GM19467 (cell line): ENCODE measurements around the gene MYO7A.

Experiments
- ATAC-seq: cut with Tn5 transposase; IDR thresholded peaks from one replicate; pipeline ENCODE4 v1.9.1; 2021; ENCODE audit warnings: mild to moderate bottlenecking, moderate library complexity; ENCODE audit not compliant: unreplicated experiment

MYO7A gene

DNA sequence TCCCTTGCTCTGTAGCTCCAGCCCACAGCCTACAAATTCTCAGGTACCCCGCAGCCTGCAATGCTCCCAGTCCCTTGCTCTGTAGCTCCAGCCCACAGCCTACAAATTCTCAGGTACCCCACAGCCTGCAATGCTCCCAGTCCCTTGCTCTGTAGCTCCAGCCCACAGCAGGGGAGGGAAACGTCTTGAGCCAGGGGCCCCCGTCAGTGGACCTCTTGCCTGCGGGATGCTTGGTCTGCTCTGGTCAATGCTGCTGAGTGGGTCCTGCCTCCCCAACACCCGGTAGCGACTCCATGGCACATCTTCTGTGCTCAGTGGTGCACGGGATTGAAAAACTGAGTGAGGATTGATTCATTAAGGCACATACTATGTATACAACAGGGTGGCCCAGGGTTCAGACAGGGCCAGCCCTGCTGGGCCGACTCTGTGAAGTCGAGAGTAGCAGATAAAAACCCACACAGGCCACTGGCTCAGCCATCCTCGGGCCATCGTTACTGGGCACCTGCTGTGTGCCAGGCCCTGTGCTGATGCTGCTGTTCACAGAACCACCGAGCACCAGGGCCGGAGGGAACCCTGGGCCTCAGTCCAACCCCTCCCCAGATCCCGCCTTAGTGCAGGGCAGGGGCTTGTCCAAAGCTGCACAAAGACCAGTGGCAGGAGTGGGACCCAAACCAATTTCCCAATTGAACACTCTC, 69.7 kb downstream of the MYO7A start:
- ATAC-seq: no peak

DNA sequence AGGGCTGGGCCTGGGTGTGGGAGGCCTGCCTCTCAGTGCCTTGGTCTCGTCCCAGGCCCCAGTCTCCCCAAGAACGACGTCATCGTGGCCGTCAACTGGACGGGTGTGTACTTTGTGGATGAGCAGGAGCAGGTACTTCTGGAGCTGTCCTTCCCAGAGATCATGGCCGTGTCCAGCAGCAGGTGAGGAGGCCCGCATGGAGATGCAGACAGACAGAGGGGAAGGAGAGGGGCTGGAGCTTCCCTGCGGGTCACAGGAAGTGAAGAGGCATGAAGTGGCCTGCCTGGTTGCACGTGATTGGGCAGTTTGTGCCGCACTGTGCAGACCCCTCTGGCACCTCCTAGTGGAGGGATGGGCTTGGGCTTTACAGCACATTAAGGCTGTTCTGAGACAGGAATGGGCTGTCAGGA, 70.4 kb downstream of the MYO7A start:
- ATAC-seq: no peak

DNA sequence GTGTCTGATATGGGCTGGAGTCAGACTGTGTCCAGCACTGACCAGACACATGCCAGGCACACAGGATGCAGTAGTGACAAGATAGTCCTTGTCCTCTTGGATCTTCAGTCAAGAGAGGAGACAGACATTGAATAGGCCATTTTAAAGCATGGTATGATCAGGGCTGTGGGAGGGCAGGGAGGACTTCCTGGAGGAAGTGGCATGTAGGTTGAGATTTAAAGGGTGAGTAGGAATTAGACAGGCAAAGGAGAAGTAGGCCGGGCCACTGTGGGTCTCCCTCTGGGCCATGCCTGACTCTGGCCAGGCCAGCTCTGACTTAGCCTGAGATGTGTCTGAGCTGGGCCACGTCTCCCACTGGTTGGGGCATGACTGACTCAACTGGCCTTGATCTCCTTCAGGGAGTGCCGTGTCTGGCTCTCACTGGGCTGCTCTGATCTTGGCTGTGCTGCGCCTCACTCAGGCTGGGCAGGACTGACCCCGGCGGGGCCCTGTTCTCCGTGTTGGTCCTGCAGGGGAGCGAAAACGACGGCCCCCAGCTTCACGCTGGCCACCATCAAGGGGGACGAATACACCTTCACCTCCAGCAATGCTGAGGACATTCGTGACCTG, 71.2 kb downstream of the MYO7A start:
- no peak for ATAC-seq

DNA sequence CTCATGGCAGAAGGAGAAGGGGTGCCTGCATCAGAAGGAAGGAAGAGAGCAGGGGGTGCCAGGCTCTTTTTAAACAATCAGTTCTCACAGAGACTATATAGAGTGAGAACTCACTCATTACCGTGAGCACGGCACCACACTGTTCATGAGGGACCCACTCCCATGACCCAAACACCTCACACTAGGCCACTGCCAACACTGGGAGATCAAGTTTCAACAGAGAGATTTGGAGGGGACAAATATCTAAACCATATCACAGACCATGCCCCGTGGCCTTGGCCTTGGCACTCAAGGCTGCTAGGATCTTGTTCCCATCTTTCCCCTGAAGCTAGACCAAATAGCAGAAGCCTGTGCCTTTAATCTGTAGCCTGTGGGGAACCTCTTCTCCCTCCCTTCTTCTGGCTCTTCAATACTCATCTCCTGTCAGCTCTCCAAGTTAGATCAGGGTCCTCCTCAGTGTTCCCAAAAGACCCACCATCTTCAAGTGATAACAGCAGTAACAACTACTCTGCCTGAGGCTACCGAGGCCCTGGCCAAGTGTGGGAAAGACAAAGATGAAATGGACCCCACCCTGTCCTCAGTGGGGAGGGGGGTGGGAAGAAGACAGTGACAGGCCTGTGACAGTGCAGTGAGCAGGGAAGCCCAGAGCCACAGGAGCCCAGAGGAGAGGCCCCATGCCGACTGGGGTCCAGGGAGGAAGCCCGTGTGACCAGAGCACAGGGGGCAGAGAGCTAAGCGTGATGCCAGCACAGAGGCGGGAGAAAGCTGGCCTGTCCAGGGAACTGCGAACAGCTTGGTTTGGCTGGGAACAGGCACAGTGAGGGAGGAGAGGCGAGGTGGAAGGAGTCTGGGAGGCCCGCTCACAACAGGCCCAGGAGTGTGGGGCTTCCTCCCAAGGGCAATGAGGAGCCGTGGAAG, 72.6 kb downstream of the MYO7A start:
- no peak for ATAC-seq

DNA sequence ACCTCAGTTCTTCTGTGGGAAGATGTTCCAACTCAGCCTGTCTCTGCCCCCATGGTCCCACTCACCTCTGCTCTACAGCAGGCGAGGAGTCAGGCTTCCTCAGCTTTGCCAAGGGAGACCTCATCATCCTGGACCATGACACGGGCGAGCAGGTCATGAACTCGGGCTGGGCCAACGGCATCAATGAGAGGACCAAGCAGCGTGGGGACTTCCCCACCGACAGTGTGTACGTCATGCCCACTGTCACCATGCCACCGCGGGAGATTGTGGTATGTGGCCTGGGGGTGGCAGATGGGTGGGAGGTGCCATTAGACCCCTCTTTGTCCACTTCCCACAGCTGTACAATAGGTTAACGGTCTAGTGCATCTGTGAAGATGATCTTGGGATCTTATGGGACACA, 73.3 kb downstream of the MYO7A start:
- ATAC-seq: no peak

DNA sequence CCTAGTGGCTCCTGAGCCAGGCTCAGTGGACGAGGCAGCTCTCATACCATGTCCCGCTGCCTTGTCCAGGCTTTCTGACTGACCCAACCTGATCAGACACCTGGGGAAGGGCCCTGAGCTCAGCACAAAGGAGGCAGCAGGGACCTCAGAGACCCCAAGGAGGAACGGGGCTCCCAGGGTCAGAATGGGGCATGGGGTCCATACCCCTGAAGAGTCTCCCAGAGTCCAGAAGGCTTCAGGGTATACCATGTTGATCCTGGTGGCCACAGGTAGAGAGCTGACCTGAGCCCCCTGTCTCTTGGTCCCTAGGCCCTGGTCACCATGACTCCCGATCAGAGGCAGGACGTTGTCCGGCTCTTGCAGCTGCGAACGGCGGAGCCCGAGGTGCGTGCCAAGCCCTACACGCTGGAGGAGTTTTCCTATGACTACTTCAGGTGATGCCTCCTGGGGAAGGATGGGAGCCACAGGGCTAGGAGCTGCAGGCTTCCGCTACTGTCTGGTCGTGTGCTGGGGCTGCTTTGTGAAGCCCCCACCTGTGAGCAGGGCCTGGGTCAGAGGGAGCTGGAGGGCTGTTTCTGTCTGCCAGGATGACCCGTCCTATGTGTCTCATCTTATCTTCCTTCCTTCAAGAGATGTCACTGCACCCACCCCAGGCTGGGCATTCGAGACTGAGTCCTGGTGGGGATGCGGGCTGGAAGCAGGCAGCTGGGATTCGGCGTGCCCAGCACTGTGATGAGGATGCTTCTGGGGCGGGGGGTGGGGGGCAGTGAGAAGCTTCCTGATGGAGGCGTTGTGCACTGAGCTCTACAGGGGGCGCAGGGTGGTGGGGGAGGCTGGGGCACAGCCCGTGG, 74.2 kb downstream of the MYO7A start:
- no peak for ATAC-seq

DNA sequence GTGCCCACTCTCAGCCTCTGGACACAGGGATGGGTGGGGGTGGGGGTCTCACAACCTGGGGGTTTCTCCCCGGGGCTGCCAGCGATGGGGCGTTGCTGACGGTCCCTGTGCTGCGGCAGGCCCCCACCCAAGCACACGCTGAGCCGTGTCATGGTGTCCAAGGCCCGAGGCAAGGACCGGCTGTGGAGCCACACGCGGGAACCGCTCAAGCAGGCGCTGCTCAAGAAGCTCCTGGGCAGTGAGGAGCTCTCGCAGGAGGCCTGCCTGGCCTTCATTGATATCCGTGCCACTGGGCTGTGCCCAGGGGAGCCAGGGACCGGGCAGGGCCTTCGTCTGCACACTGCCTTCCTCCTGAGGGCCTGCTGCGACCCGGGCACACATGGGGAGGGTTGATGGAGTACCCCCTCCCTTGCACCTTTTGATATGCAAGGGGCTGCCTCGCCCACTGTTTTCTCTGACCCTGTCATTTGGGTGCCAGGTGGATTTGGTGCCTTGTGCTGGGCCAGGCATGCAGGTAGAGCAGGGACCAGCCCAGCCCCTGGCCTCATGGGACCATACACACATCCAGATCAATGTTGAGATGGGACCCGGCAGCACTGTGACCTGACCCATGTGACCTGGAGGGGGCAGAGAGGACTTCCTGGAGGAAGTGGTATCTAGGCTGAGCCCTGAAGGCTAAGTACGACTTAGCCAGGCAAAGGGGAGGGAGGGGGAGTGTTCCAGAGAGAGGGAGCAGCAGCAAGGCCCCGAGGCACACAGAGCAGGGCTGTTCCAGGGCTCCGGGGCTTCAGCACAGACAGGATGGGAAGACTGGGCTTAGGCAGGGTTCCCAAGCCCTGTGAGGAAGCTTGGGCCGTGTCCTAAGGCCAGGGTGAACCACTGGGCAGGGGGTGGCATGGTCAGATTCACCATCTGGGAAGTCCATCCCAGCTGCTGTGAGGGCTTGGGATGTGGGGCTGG, 75.2 kb downstream of the MYO7A start:
- no peak for ATAC-seq

DNA sequence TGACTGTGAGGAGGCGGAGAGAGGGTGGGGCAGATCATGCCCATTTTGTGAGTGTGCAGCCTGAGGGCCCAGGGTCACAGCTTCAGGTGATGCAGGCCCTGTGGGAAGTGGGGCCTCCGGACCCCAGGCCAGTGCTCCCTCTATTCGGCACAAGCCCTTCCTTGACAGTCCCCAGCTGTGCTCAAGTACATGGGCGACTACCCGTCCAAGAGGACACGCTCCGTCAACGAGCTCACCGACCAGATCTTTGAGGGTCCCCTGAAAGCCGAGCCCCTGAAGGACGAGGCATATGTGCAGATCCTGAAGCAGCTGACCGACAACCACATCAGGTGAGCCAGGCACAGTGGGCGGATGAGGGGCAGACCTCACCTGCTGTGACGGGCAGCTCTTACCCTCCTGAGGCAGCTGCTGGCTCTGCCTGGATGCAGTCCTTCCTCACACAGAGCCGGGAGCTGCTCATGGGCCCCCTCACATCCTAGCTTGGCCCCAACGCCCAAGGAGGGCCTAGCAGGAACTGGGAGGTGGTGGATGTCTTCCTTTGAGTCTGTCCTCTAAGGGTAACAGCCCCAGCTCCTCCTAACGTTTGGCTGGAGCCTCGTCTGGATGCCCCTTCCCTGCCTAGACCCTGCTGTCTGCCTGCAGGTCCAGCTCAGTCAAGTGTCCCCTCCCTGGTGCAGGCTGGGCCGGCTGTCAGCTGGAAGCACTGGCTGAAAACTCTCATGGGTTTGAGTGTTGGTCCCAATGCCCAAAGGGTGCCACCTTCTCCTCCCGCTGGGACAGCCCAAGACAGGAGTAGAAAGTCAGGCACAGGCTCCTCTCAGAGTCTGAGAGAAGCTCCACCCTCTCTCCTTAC, 76.1 kb downstream of the MYO7A start:
- no peak for ATAC-seq

DNA sequence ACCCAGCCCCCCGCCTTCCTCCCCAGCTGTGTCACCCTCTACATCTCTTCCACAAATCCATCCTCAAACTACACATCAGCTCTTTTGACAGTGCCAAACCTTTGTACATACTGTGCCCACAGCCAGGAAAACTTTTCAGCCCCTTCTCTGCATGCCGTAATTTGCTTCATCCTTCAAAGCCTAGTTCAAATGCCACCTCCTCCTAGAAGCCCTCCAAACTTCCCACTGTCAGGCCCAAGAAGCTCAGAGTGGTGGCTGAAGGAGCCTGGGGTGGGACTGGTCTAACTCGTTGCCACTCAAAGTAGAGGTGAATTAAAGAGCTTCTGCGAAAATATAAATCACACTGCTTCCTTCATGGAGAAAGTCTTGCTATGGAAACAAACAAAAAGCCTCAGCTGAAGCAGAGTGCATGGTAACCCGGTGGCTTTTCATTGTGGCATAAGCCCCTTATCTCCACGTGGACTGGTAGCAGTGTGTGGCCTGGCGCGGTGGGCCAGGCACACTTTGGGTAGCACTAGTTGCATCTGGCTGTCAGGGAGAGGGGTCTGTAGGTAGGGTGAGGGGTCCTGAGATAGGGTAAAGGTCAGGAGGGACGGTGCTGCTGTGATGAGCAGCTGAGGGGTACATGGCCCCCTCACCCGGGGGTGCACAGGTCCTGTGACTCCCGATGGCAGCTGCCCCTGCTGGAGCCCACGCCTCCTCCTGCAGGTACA, 76.9 kb downstream of the MYO7A start:
- ATAC-seq: no peak

DNA sequence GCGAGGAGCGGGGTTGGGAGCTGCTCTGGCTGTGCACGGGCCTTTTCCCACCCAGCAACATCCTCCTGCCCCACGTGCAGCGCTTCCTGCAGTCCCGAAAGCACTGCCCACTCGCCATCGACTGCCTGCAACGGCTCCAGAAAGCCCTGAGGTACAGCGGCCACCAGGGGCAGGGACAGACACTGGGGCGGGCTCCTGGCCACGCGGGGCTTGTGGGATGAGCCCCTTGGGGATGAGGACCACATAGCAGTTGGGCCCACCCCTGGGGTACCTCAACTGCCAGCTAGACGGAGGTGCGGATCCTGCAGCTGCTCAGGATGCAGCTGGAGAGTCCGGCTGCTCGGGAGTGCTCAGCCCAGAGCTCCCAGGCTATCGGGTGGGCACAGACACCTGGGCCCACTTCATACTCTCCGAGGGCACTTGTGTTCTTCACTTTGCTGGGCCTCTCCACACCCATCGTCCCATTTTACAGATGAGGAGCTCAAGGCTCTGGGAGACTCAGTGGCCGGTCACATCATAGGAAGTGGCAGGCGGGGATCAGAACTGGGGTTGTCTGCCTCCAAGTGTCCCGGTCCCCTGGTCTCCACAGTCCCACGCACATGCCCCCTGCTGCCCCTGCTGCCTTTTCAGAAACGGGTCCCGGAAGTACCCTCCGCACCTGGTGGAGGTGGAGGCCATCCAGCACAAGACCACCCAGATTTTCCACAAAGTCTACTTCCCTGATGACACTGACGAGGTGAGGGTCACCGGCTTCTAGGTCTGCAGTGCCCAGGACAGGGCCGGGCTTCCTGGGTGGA, 77.6 kb downstream of the MYO7A start:
- no peak for ATAC-seq

DNA sequence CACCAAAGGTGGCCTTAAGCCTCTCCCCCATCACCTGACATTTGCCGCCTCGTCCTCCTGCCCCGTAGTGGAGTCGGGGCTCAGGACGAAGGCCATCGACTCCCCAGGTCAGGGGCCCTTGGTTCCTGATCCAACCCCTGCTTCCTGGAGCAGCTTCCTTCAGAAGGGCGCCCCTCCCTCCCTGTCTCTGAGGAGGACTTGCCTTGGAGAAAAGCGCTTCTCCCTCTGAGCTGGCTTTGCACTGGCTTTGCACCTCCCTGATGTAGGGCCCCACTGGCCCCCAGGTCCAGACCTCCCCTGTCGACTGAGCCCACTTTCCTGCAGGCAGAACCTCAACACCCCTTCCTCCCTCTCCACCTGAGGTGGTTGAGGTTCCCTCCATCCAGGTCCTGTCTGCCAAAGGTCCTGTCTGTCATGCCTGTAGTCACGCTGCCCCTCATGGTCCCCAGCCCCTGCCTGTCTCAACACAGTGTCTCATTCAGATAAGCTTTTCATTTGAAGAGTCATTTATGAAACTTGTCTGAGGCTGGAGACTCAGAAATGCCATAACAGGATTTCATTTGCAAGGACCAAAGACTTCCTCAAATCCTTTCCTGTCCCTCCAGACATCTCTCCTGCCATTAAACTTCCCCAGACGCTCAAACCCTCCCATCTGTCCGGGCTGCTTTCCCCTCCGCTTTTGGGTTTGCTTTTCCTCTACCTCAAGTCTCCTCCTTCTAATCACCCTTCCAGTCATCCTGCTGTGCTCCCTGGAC, 78.4 kb downstream of the MYO7A start:
- ATAC-seq: no peak

DNA sequence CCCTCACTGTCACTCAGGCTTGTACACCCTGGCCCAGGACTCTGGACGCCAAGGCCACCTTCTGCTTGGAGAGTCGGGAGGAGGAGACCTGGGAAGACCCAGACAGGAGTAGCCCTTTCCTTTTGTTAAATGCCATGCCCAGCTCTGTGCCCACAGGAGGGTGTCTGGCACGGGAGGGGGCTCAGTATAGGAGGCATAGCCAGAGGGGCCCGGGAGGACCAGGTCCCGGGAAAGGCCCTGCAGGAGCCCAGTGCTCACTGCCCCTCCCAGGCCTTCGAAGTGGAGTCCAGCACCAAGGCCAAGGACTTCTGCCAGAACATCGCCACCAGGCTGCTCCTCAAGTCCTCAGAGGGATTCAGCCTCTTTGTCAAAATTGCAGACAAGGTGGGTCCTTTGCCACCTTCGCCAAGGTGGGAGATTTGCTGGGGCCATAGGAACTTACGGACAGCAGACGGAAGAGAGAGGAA, 79.0 kb downstream of the MYO7A start:
- ATAC-seq: no peak

DNA sequence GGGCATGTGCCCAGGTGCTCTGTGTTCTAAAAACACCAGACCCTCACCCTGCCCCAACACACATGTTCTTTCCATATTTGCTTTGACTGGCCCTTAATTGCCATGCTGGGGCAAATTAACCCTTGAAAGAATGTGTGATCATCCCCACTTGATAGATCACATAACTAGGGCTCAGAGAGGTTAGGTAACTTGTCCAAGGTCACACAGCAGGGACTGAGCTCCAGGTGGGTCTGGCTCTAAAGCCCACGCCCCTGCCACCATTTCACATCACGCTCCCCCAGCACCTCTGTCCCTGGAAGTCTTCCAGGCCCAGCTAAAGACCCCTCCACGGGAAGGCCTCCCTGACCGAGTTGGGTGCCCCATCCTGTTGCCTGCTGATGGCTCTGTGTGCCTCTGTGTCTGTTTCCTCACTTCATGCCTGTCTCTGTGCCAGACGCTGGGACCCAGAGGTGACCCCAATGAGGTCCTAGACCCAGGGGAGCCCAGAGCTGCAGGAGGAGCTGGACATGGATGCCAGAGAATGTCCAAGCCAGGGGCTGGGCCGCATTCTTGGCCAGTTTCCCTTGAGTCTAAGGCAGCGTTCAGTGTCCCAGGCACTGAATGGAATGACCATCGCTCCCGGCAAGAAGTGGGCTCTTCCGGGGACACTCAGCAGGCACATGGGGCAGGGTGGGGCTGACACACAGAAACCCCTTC, 79.7 kb downstream of the MYO7A start:
- ATAC-seq: no peak

DNA sequence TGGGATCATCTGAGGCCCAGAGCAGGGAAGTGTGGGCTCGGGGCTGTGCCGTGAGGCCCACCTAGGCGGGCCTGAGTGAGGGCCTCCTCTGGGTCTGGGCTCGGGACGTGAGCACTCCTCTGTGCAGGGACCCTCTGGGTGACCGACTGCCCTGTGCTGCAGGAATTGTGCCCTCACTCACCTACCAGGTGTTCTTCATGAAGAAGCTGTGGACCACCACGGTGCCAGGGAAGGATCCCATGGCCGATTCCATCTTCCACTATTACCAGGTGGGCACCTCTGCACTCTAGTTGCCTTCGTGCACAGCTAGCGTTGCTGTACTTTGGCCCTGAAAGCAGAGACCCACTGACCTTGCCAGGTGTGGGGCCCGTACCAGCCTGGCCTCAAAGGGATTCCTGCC, 80.5 kb downstream of the MYO7A start:
- no peak for ATAC-seq

DNA sequence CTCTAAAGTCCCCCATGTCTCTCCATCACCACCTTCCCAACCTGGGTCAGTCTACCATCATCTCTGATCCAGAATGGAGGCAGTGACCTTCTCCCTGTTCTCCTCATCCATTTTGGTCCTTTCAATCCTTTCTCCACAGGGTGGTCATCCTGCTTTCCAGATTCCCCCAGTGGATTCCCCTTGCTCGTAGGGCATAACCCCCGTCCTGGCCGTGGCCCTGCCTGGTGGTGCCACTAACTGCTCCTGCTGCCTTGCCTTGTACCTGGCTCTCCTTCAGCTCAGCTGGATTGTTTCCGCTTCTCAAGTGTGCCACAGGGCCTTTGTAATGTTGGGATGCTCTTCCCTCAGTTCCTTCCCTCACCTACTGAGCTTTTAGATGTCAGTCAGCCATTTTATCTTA, 81.6 kb downstream of the MYO7A start:
- ATAC-seq: no peak

DNA sequence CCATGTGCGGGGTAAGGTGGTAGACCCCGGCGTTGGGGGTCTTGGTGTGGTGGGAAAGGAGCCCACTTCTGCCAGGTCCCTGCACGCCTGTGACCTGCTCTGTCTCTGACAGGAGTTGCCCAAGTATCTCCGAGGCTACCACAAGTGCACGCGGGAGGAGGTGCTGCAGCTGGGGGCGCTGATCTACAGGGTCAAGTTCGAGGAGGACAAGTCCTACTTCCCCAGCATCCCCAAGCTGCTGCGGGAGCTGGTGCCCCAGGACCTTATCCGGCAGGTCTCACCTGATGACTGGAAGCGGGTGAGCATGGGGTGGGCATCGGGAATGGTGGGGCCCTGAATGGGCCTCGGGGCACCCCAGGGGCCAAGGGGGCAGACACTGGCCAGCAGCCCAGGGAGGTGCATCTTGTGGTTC, 83.0 kb downstream of the MYO7A start:
- ATAC-seq: no peak
